ENCODE measurements around the gene FBP1.
A peak's percentile ranks its signal among the peaks of the same experiment; 100 is the strongest.

Gene FBP1

GRCh38 chr9:94639061-94639998, at the start of gene FBP1:
Gene FBP1, minus strand, starts transcription at chr9:94639518. Its CDS starts 208 bp downstream, at chr9:94639310.
- no peak for DNase-seq (ENCODE audit: low read depth, low spot score)

DNA sequence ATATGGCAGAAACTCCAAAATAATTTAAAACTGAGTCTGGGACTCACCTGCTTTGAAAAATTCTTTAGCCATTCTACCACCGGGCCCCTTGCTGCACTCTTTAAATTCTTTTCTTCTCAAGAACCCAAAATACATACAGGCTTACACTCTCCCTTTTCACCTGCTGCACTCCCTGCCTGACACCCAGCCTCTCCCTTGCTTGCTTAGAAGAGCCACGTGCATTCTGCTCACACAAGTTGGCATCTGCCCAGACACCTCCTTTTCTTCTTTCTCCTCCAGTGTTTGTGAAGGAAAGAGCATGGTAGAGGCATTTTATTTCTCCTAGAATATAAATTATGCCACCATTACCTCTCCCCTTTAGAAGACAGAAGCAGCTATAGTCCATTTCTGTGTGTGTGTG, 48.1 kb upstream of the FBP1 start:
- DNase-seq (ENCODE audit: low read depth, low spot score): no peak

GRCh38 chr9:94685359-94685758, 46.0 kb upstream of the FBP1 start:
- DNase-seq (ENCODE audit: low read depth, low spot score): no peak

- DNase-seq (ENCODE audit: low read depth, low spot score): peak; percentile 63
Observed at GRCh38 chr9:94681508-94681907, 42.2 kb upstream of the FBP1 start.

- no peak for DNase-seq (ENCODE audit: low read depth, low spot score)
Observed at GRCh38 chr9:94680621-94681020, 41.3 kb upstream of the FBP1 start.

DNA sequence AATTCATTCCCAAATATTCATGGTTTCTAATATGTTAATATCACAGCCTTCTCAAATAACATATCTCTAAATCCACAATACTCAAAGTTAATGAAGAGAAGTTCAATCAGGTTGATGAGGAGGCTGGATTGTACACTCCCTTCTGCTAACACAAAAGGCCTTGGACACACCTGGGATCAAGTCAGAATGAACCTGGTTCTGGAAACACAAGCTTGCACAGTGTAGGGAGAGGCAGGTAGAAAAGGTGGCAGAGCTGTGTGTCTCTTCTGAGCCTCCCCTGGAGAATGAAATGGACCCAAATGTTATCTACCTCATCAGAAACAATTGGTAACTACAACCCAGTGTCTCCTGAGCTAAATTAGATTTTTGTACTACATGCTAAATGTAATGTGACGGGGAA, 40.7 kb upstream of the FBP1 start:
- DNase-seq (ENCODE audit: low read depth, low spot score): no peak

- no peak for DNase-seq (ENCODE audit: low read depth, low spot score)
Observed at GRCh38 chr9:94679587-94679986, 40.3 kb upstream of the FBP1 start.

DNA sequence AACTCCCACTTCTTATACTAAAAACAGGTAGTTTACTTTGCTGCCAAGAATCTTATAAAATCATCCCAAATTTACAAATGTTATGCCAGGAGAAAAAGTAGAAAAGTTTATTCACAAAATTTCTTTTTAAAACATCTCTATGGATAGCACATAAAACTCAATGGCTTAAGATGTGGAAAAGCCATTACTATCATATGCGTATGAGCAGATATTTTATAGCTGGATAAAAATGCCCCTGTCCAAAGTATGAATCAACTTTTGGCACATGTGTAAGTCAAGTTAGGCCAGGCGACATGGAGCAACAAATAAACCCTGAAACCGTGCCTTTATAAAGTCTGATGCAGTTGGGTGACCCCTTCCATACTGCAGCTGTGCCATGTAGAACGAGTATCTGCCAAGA, 38.6 kb upstream of the FBP1 start:
- no peak for DNase-seq (ENCODE audit: low read depth, low spot score)

DNA sequence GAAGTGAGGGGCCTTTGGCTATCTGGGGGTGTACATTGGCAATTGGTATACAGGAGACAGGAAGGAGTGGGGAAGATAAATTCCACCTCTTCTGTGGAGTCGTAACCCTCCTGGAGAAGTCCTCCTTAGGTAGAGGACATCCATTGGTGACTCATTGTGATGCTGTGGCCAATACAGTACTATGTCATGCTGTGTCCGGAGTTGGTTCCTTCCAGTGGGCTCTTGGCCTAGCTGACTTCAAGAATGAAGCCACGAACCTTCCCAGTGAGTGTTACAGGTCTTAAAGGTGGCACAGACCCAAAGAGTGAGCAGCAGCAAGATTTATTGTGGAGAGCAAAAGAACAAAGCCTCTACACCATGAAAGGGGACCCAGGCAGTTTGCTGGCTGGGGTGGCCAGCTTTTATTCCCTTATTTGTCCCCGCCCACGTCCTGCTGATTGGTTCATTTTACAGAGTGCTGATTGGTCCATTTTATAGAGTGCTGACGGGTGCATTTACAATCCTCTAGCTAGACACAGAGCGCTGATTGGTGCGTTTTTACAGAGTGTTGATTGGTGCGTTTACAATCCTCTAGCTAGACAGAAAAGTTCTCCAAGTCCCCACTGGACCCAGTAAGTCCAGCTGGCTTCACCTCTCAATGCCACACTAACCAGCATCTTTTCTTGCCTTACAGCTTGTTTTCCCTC, 37.3 kb upstream of the FBP1 start:
- no peak for DNase-seq (ENCODE audit: low read depth, low spot score)

- no peak for DNase-seq (ENCODE audit: low read depth, low spot score)
Observed at GRCh38 chr9:94675008-94675881, 35.9 kb upstream of the FBP1 start.

DNA sequence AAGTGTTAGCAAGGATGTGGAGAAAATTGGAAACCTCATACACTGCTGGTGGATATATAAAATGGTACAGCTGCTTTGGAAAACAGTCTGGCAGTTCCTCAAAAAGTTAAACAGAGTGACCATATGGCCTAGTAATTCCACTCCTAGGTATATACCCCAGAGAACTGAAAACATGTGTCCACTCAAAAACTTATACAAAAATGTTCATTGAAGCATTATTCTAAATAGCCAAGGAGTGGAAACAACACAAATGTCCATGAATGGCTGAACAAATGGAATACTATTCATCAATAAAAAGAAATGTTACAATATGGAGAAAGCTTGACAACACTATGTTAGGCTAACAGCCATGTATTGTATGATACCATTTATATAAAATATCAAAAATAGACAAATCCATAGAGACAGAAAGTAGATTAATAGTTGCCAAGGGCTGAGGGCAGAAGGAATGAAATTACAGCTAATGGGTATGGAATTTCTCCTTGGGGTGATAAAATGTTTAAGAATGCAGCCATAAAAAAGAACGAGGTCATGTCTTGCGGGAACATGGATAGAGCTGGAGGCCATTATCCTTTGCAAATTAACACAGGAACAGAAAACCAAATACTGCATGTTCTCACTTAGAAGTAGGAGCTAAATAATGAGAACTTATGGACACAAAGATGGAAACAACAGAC, 33.6 kb upstream of the FBP1 start:
- DNase-seq (ENCODE audit: low read depth, low spot score): no peak

GRCh38 chr9:94668928-94669729, 29.8 kb upstream of the FBP1 start:
- no peak for DNase-seq (ENCODE audit: low read depth, low spot score)

- no peak for DNase-seq (ENCODE audit: low read depth, low spot score)
Observed at GRCh38 chr9:94668418-94668927, 29.2 kb upstream of the FBP1 start.

DNA sequence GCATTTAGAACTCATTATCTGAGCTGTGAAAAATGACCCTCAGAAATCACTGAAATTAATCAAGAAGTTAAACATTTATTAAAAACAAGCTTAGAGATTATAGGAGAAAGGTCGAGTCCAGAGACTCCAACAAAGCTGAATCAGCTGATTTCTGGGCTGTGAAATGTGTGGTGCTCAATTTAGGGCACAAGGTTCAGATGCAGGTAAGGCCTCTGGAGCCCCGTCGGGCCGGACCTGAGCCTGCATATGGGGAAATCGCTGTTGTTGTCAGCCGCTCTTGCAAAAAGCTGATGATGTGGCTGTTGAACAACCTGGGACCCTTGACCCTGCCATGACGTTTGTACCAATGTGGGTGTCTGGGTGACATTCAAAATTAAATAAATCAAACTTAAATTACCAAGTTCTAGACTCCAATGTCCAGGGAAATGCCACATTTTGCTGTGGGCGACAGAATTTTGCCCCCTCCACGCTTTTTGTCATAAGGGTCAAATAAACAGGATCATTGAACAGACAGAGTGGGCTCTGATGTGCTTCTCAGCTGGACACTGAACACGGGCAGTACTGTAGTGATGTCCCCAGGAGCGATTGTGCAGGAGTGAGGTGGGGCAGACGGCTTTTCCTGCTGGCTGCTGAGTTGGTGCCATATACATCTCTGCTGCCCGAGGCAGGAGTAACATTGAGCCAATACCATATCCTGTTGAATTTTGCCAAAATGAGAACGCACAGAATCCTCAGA, 27.2 kb upstream of the FBP1 start:
- no peak for DNase-seq (ENCODE audit: low read depth, low spot score)

DNA sequence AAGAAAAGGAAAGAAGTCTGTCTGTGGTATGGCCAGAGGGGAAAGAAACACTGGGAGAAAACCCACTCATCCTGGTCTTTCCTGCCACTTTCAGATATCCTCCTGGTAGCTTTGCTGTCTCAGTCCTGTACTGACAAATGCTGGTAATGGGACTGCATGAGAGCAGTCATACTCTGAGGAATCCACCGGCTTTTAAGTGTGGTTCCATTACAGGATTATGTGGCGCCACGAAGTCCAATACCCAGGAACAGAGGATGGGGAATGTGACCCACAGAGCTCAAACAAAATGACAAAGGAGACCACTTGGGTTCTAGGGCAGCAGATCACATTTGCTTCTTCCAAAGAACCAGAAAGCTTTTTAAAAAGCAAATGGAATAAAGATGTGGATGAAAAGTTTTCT, 26.3 kb upstream of the FBP1 start:
- DNase-seq (ENCODE audit: low read depth, low spot score): no peak

- no peak for DNase-seq (ENCODE audit: low read depth, low spot score)
Observed at GRCh38 chr9:94664801-94665200, 25.5 kb upstream of the FBP1 start.

DNA sequence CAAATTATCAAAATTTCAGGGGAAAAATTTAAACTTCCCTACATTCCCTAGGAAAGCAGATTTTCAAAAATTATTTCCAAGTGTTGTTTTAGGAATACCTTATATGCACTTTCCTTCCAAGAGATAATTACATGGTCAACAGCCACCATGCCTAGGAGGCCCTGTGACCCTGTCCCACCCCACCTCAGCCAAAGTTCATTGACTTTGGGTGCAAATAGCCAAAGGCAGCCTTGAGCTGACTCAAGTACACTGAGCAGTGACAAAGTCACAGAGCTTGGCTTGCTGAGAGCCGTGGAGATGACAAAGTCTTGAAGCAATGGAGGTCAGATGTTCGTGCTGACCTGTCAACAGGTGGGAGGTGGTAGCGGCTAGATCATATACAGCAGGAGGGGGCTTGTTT, 24.3 kb upstream of the FBP1 start:
- no peak for DNase-seq (ENCODE audit: low read depth, low spot score)

- DNase-seq (ENCODE audit: low read depth, low spot score): no peak
Observed at GRCh38 chr9:94663140-94663539, 23.8 kb upstream of the FBP1 start.

DNA sequence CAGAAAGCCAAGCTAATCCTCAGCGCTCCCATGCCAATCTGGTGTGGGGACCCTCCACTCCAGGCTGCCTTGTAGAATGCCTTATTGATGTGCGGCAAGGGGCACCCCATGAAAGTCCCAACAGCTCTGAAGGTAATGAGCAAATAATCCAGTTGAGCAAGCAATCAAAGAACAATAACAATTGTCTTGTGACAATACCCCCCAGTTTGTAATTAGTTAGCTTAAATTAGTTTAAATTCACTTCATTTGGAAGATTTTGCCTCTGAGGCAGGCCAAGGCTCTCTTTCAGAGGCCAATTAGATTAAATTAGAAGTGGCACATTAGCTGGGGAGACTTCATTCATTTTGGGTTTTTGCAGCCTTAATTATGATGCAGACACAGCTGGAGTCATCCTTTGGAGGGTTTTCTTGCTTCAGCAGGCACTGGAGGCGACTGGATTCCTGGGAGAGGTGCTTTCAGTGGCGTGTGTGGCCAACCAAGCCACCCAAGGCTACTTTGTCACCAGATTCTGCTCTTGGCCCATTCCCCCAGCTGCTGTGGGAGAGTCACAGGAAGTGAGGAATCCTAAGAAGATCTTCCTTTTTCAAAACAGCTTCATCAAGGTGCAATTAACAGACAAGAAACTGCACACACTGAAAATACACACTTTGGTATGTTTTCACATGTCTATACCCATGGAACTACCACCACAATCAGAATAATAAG, 17.9 kb upstream of the FBP1 start:
- DNase-seq (ENCODE audit: low read depth, low spot score): no peak

Data from iPS DF 19.7 (cell line).